ENCODE results near the gene SERINC5. TPM values are rescaled to one million over a fixed set of nuclear protein-coding genes. Genes with fewer than 3 reads are reported as not detected.

The SERINC5 gene
- total RNA-seq, 1 donor from 2014 or later: 12.9 TPM

GRCh38 chr5:80151890-80152289, 104.0 kb downstream of the SERINC5 start:
- no peaks in the 10 kb centered on the region for H3K36me3 ChIP-seq (ENCODE audit: control insufficient read depth, insufficient read depth, low read length)
- DNase-seq (ENCODE audit: low read depth): no peak
- no peak for TF ChIP-seq CTCF (IDR thresholded peaks at IDR 0.05; ENCODE audit: insufficient read depth, low read length, poor library complexity, severe bottlenecking)
- no peak overlapping the region for H3K4me3 ChIP-seq (ENCODE audit: low read depth, low read length)
- no peaks in the 10 kb centered on the region for H3K27me3 ChIP-seq (ENCODE audit: control insufficient read depth, insufficient read depth, low read length)

GRCh38 chr5:80150731-80151130, 105.1 kb downstream of the SERINC5 start:
- no peak for DNase-seq (ENCODE audit: low read depth)
- Histone ChIP-seq H3K36me3 (ENCODE audit: control insufficient read depth, insufficient read depth, low read length) (no peaks in the 10 kb centered on the region), H3K27me3 (ENCODE audit: control insufficient read depth, insufficient read depth, low read length) (no peaks in the 10 kb centered on the region), H3K4me3 (ENCODE audit: low read depth, low read length) (no peak overlapping the region)
- TF ChIP-seq CTCF (IDR thresholded peaks at IDR 0.05; ENCODE audit: insufficient read depth, low read length, poor library complexity, severe bottlenecking): no peak

- no peak for TF ChIP-seq CTCF (IDR thresholded peaks at IDR 0.05; ENCODE audit: insufficient read depth, low read length, poor library complexity, severe bottlenecking)
- no peaks in the 10 kb centered on the region for H3K36me3 ChIP-seq (ENCODE audit: control insufficient read depth, insufficient read depth, low read length)
- H3K4me3 ChIP-seq (ENCODE audit: low read depth, low read length): no peak overlapping the region
These were observed 106.7 kb downstream of the SERINC5 start for GRCh38 chr5:80149161-80149609.

GRCh38 chr5:80147119-80147815, 108.6 kb downstream of the SERINC5 start:
- no peak overlapping the region for H3K4me3 ChIP-seq (ENCODE audit: low read depth, low read length)
- H3K36me3 ChIP-seq (ENCODE audit: control insufficient read depth, insufficient read depth, low read length): no peaks in the 10 kb centered on the region
- no peak for TF ChIP-seq CTCF (IDR thresholded peaks at IDR 0.05; ENCODE audit: insufficient read depth, low read length, poor library complexity, severe bottlenecking)
- no peak for DNase-seq (ENCODE audit: low read depth)
- no peaks in the 10 kb centered on the region for H3K27me3 ChIP-seq (ENCODE audit: control insufficient read depth, insufficient read depth, low read length)

More at GRCh38 chr5:80149161-80149609, 106.7 kb downstream of the SERINC5 start:
- H3K27me3 ChIP-seq (ENCODE audit: control insufficient read depth, insufficient read depth, low read length): no peaks in the 10 kb centered on the region
- no peak for DNase-seq (ENCODE audit: low read depth)

- no peak for DNase-seq (ENCODE audit: low read depth)
- Histone ChIP-seq H3K4me3 (ENCODE audit: low read depth, low read length) (no peak overlapping the region), H3K27me3 (ENCODE audit: control insufficient read depth, insufficient read depth, low read length) (no peaks in the 10 kb centered on the region), H3K36me3 (ENCODE audit: control insufficient read depth, insufficient read depth, low read length) (no peaks in the 10 kb centered on the region)
- no peak for TF ChIP-seq CTCF (IDR thresholded peaks at IDR 0.05; ENCODE audit: insufficient read depth, low read length, poor library complexity, severe bottlenecking)
These were observed 109.8 kb downstream of the SERINC5 start for GRCh38 chr5:80146046-80146445.

- DNase-seq (ENCODE audit: low read depth): no peak
- Histone ChIP-seq H3K36me3 (ENCODE audit: control insufficient read depth, insufficient read depth, low read length) (no peaks in the 10 kb centered on the region), H3K4me3 (ENCODE audit: low read depth, low read length) (no peak overlapping the region), H3K27me3 (ENCODE audit: control insufficient read depth, insufficient read depth, low read length) (no peaks in the 10 kb centered on the region)
- TF ChIP-seq CTCF (IDR thresholded peaks at IDR 0.05; ENCODE audit: insufficient read depth, low read length, poor library complexity, severe bottlenecking): no peak
These were observed 112.4 kb downstream of the SERINC5 start for GRCh38 chr5:80143491-80143890.

All from kidney epithelial cell (primary cell).